WTC11 (cell line): ENCODE data around the gene LAMA3. TPM values are rescaled to one million over a fixed set of nuclear protein-coding genes. Genes with fewer than 3 reads are reported as not detected.

Experiments
- ATAC-seq: fragments of 200-7000 bp; cut with Tn5 transposase; 2 replicates; pipeline ENCODE4 v1.10.0; 2021; ENCODE audit warnings: mild to moderate bottlenecking, moderate library complexity
- CTCF ChIA-PET: fragments of 300-600 bp; sonication (Branson Sonifier 250); formaldehyde crosslinking; loops from one replicate; lab custom pipeline; 2021; ENCODE audit warnings: antibody characterized with exemption; lab: Charles Lee
- POLR2A ChIA-PET: fragments of 350-600 bp; sonication (Branson Sonifier 250); formaldehyde crosslinking; loops from one replicate; lab custom pipeline; 2021; ENCODE audit warnings: antibody characterized with exemption; lab: Charles Lee
- DNase-seq: peaks from one replicate; pipeline ENCODE4 v3.0.0; 2021; ENCODE audit warnings: low spot score
- H3K27ac Mint-ChIP-seq: 2 replicates; pipeline ENCODE4 v1.8.0; 2021; ENCODE audit warnings: mixed read lengths
- H3K27me3 Mint-ChIP-seq: 2 replicates; pipeline ENCODE4 v1.8.0; 2021; ENCODE audit warnings: low read depth, mild to moderate bottlenecking, moderate library complexity, mixed read lengths
- H3K36me3 Mint-ChIP-seq: 2 replicates; pipeline ENCODE4 v1.8.0; 2021; ENCODE audit warnings: mixed read lengths
- H3K4me1 Mint-ChIP-seq: 2 replicates; pipeline ENCODE4 v1.8.0; 2022; ENCODE audit warnings: mixed read lengths
- H3K4me3 Mint-ChIP-seq: 2 replicates; pipeline ENCODE4 v1.8.0; 2021; ENCODE audit warnings: mild to moderate bottlenecking, moderate library complexity, mixed read lengths
- H3K9me3 Mint-ChIP-seq: 2 replicates; pipeline ENCODE4 v1.8.0; 2021; ENCODE audit warnings: mixed read lengths
- ATF1 ChIP-seq: sonication (generic); formaldehyde crosslinking; IDR thresholded peaks from 2 replicates; pipeline ENCODE4 v1.8.1; 2023; ENCODE audit warnings: mild to moderate bottlenecking, moderate library complexity, missing genetic modification reagents
- ELF4 ChIP-seq: sonication (generic); formaldehyde crosslinking; IDR thresholded peaks from 2 replicates; pipeline ENCODE4 v1.8.1; 2022; ENCODE audit warnings: low read depth, mild to moderate bottlenecking, moderate library complexity, missing genetic modification reagents
- GTF2I ChIP-seq: fragments of 250-450 bp; sonication (Bioruptor Pico); conservative IDR thresholded peaks from 2 replicates; pipeline ENCODE4 v1.4.0; 2021; ENCODE audit warnings: mild to moderate bottlenecking
- NFE2L1 ChIP-seq: sonication (generic); formaldehyde crosslinking; IDR thresholded peaks from 2 replicates; pipeline ENCODE4 v1.8.1; 2023; ENCODE audit warnings: missing genetic modification reagents
- RORB ChIP-seq: fragments of 250-450 bp; sonication (Bioruptor Pico); IDR thresholded peaks from 2 replicates; pipeline ENCODE4 v1.9.0; 2021; ENCODE audit warnings: mild to moderate bottlenecking
- SOX15 ChIP-seq: fragments of 250-450 bp; sonication (Bioruptor Pico); IDR thresholded peaks from 2 replicates; pipeline ENCODE4 v1.9.0; 2021; ENCODE audit warnings: mild to moderate bottlenecking
- SP1 ChIP-seq: sonication (generic); formaldehyde crosslinking; conservative IDR thresholded peaks from 2 replicates; pipeline ENCODE4 v1.8.1; 2022; ENCODE audit warnings: missing genetic modification reagents
- total RNA-seq: library from RNA; stranded (reverse); gene quantifications from 3 replicates; pipeline ENCODE4 v1.2.3, GENCODE V29; 2021
- TF ChIP-seq, protein P1 (sequence below): fragments of 200-600 bp; IDR thresholded peaks from 2 replicates; pipeline ENCODE4 v1.8.0; 2022; ENCODE audit warnings: antibody characterized with exemption
- TF ChIP-seq, protein P2 (sequence below): sonication (generic); formaldehyde crosslinking; IDR thresholded peaks from 2 replicates; pipeline ENCODE4 v1.8.1; 2023; ENCODE audit warnings: mild to moderate bottlenecking, moderate library complexity, missing genetic modification reagents
- TF ChIP-seq, protein P3 (sequence below): sonication (generic); formaldehyde crosslinking; IDR thresholded peaks from 2 replicates; pipeline ENCODE4 v1.8.0; 2022; ENCODE audit warnings: mild to moderate bottlenecking, missing genetic modification reagents
- TF ChIP-seq, protein P4 (sequence below): sonication (generic); formaldehyde crosslinking; IDR thresholded peaks from 2 replicates; pipeline ENCODE4 v1.8.0; 2022; ENCODE audit warnings: mild to moderate bottlenecking, missing genetic modification reagents
- TF ChIP-seq, protein P5 (sequence below): sonication (generic); formaldehyde crosslinking; conservative IDR thresholded peaks from 2 replicates; pipeline ENCODE4 v1.8.1; 2023; ENCODE audit warnings: mild to moderate bottlenecking, low read depth, missing genetic modification reagents, moderate library complexity
- TF ChIP-seq, protein P6 (sequence below): sonication (generic); formaldehyde crosslinking; IDR thresholded peaks from 2 replicates; pipeline ENCODE4 v1.8.1; 2022; ENCODE audit warnings: low read depth, missing genetic modification reagents, borderline replicate concordance
- TF ChIP-seq, protein P7 (sequence below): sonication (generic); formaldehyde crosslinking; IDR thresholded peaks from 2 replicates; pipeline ENCODE4 v1.8.0; 2022; ENCODE audit warnings: mild to moderate bottlenecking, missing genetic modification reagents
- TF ChIP-seq, protein P8 (sequence below): fragments of 250-450 bp; sonication (Bioruptor Pico); conservative IDR thresholded peaks from 2 replicates; pipeline ENCODE4 v1.9.0; 2021; ENCODE audit warnings: mild to moderate bottlenecking
- TF ChIP-seq, protein P9 (sequence below): sonication (generic); formaldehyde crosslinking; IDR thresholded peaks from 2 replicates; pipeline ENCODE4 v1.8.0; 2023; ENCODE audit warnings: missing genetic modification reagents
- TF ChIP-seq, protein P10 (sequence below): sonication (generic); formaldehyde crosslinking; IDR thresholded peaks from 2 replicates; pipeline ENCODE4 v1.8.0; 2022; ENCODE audit warnings: mild to moderate bottlenecking, missing genetic modification reagents
- TF ChIP-seq, protein P11 (sequence below): fragments of 250-450 bp; sonication (Bioruptor Pico); IDR thresholded peaks from 2 replicates; pipeline ENCODE4 v1.8.0; 2021; ENCODE audit warnings: mild to moderate bottlenecking

Gene LAMA3
- total RNA-seq, 1 experiment from 2014 or later: 0.83 TPM

DNA sequence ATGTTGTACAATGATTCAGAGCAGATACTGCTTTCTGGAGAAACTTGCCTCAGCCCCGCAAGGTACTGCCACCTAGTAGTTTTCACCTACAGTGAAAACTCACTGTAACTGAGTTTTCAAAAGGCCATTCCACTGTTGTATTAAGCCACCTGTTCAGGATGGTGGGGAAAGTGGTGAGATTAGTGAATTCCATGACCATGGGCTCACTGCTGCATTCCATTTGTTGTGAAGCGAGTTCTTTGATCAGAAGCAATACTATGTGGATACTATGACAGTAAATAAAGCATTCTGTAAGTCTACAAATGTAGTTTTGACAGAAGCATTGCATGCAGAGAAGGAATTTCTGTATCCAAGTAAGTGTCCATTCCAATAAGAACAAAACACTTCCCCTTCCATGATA, 113.6 kb downstream of the LAMA3 start:
- CTCF ChIA-PET: no interaction called here
- H3K27me3 Mint-ChIP-seq: no peaks in the 10 kb centered on the region
- peaks cover 17% of the 10 kb centered on the region for H3K9me3 Mint-ChIP-seq
- no peak for ATAC-seq
- POLR2A ChIA-PET: no interaction called here
- no peak for DNase-seq
- no peaks in the 10 kb centered on the region for H3K4me1 Mint-ChIP-seq
- no peak overlapping the region for H3K4me3 Mint-ChIP-seq
- TF ChIP-seq, protein P1, sequence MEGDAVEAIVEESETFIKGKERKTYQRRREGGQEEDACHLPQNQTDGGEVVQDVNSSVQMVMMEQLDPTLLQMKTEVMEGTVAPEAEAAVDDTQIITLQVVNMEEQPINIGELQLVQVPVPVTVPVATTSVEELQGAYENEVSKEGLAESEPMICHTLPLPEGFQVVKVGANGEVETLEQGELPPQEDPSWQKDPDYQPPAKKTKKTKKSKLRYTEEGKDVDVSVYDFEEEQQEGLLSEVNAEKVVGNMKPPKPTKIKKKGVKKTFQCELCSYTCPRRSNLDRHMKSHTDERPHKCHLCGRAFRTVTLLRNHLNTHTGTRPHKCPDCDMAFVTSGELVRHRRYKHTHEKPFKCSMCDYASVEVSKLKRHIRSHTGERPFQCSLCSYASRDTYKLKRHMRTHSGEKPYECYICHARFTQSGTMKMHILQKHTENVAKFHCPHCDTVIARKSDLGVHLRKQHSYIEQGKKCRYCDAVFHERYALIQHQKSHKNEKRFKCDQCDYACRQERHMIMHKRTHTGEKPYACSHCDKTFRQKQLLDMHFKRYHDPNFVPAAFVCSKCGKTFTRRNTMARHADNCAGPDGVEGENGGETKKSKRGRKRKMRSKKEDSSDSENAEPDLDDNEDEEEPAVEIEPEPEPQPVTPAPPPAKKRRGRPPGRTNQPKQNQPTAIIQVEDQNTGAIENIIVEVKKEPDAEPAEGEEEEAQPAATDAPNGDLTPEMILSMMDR: no peak
- TF ChIP-seq, protein P2, sequence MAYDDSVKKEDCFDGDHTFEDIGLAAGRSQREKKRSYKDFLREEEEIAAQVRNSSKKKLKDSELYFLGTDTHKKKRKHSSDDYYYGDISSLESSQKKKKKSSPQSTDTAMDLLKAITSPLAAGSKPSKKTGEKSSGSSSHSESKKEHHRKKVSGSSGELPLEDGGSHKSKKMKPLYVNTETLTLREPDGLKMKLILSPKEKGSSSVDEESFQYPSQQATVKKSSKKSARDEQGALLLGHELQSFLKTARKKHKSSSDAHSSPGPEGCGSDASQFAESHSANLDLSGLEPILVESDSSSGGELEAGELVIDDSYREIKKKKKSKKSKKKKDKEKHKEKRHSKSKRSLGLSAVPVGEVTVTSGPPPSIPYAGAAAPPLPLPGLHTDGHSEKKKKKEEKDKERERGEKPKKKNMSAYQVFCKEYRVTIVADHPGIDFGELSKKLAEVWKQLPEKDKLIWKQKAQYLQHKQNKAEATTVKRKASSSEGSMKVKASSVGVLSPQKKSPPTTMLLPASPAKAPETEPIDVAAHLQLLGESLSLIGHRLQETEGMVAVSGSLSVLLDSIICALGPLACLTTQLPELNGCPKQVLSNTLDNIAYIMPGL: no peak
- no peak for TF ChIP-seq ELF4 (CRISPR knock-in tag)
- TF ChIP-seq GTF2I (CRISPR knock-in tag): no peak
- no peak for TF ChIP-seq NFE2L1 (CRISPR knock-in tag)
- no peak for TF ChIP-seq SOX15
- TF ChIP-seq, protein P3, sequence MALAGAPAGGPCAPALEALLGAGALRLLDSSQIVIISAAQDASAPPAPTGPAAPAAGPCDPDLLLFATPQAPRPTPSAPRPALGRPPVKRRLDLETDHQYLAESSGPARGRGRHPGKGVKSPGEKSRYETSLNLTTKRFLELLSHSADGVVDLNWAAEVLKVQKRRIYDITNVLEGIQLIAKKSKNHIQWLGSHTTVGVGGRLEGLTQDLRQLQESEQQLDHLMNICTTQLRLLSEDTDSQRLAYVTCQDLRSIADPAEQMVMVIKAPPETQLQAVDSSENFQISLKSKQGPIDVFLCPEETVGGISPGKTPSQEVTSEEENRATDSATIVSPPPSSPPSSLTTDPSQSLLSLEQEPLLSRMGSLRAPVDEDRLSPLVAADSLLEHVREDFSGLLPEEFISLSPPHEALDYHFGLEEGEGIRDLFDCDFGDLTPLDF: no peak
- TF ChIP-seq, protein P4, sequence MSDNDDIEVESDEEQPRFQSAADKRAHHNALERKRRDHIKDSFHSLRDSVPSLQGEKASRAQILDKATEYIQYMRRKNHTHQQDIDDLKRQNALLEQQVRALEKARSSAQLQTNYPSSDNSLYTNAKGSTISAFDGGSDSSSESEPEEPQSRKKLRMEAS: no peak
- no peak for TF ChIP-seq ATF1 (CRISPR knock-in tag)
- no peak for TF ChIP-seq SP1 (CRISPR knock-in tag)
- TF ChIP-seq, protein P5, sequence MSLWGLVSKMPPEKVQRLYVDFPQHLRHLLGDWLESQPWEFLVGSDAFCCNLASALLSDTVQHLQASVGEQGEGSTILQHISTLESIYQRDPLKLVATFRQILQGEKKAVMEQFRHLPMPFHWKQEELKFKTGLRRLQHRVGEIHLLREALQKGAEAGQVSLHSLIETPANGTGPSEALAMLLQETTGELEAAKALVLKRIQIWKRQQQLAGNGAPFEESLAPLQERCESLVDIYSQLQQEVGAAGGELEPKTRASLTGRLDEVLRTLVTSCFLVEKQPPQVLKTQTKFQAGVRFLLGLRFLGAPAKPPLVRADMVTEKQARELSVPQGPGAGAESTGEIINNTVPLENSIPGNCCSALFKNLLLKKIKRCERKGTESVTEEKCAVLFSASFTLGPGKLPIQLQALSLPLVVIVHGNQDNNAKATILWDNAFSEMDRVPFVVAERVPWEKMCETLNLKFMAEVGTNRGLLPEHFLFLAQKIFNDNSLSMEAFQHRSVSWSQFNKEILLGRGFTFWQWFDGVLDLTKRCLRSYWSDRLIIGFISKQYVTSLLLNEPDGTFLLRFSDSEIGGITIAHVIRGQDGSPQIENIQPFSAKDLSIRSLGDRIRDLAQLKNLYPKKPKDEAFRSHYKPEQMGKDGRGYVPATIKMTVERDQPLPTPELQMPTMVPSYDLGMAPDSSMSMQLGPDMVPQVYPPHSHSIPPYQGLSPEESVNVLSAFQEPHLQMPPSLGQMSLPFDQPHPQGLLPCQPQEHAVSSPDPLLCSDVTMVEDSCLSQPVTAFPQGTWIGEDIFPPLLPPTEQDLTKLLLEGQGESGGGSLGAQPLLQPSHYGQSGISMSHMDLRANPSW (CRISPR knock-in tag): no peak
- TF ChIP-seq, protein P6, sequence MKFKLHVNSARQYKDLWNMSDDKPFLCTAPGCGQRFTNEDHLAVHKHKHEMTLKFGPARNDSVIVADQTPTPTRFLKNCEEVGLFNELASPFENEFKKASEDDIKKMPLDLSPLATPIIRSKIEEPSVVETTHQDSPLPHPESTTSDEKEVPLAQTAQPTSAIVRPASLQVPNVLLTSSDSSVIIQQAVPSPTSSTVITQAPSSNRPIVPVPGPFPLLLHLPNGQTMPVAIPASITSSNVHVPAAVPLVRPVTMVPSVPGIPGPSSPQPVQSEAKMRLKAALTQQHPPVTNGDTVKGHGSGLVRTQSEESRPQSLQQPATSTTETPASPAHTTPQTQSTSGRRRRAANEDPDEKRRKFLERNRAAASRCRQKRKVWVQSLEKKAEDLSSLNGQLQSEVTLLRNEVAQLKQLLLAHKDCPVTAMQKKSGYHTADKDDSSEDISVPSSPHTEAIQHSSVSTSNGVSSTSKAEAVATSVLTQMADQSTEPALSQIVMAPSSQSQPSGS (CRISPR knock-in tag): no peak
- TF ChIP-seq, protein P7, sequence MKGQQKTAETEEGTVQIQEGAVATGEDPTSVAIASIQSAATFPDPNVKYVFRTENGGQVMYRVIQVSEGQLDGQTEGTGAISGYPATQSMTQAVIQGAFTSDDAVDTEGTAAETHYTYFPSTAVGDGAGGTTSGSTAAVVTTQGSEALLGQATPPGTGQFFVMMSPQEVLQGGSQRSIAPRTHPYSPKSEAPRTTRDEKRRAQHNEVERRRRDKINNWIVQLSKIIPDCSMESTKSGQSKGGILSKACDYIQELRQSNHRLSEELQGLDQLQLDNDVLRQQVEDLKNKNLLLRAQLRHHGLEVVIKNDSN (CRISPR knock-in tag): no peak
- TF ChIP-seq, protein P8, sequence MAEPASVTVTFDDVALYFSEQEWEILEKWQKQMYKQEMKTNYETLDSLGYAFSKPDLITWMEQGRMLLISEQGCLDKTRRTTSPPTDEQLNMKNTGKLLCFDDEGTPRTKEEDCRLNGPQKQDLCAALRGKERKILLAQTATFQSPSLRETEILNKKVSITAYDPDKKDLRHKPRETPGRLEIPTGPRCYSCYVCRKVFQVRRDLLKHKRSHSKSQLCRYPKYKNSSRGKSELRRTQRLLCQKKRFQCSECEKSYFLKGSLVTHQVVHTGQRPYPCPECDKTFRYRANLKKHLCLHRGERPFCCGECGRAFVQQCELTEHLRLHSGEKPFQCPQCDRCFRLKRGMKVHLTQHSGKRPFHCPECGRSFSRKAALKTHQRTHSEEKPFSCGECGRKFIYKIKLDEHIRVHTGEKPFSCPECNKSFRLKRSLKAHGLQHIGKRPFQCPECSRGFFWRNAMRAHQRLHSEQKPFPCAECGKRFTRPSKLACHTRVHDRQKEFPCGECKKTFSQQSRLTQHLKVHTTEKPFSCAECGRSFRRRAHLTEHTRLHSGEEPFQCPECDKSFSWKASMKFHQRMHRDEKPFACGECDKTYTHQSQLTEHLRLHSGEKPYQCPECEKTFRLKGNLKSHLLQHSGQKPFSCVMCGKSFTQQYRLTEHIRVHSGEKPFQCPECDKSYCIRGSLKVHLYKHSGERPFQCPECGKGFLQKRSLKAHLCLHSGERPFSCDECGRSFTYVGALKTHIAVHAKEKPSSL (CRISPR knock-in tag): no peak
- TF ChIP-seq, protein P9, sequence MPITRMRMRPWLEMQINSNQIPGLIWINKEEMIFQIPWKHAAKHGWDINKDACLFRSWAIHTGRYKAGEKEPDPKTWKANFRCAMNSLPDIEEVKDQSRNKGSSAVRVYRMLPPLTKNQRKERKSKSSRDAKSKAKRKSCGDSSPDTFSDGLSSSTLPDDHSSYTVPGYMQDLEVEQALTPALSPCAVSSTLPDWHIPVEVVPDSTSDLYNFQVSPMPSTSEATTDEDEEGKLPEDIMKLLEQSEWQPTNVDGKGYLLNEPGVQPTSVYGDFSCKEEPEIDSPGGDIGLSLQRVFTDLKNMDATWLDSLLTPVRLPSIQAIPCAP: no peak
- TF ChIP-seq, protein P10, sequence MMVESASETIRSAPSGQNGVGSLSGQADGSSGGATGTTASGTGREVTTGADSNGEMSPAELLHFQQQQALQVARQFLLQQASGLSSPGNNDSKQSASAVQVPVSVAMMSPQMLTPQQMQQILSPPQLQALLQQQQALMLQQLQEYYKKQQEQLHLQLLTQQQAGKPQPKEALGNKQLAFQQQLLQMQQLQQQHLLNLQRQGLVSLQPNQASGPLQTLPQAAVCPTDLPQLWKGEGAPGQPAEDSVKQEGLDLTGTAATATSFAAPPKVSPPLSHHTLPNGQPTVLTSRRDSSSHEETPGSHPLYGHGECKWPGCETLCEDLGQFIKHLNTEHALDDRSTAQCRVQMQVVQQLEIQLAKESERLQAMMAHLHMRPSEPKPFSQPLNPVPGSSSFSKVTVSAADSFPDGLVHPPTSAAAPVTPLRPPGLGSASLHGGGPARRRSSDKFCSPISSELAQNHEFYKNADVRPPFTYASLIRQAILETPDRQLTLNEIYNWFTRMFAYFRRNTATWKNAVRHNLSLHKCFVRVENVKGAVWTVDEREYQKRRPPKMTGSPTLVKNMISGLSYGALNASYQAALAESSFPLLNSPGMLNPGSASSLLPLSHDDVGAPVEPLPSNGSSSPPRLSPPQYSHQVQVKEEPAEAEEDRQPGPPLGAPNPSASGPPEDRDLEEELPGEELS (CRISPR knock-in tag): no peak
- TF ChIP-seq, protein P11, sequence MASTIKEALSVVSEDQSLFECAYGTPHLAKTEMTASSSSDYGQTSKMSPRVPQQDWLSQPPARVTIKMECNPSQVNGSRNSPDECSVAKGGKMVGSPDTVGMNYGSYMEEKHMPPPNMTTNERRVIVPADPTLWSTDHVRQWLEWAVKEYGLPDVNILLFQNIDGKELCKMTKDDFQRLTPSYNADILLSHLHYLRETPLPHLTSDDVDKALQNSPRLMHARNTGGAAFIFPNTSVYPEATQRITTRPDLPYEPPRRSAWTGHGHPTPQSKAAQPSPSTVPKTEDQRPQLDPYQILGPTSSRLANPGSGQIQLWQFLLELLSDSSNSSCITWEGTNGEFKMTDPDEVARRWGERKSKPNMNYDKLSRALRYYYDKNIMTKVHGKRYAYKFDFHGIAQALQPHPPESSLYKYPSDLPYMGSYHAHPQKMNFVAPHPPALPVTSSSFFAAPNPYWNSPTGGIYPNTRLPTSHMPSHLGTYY: no peak
- TF ChIP-seq RORB (CRISPR knock-in tag): no peak
- no peaks in the 10 kb centered on the region for H3K36me3 Mint-ChIP-seq
- H3K27ac Mint-ChIP-seq: no peak overlapping the region
